Activated CD4-positive, alpha-beta T cell treated with anti-CD3 and anti-CD28 coated beads, Interleukin-2, amount 50 U/mL, for 4 hours (primary cell): Measurements from ENCODE around the gene C3orf52.

Experiments used
- DNase-seq, 2 experiments: peaks; one replicate each; pipeline ENCODE4 v3.0.0-alpha.2; 2020

The C3orf52 gene

GRCh38 chr3:112086875-112087524 lies 811 bp downstream of the C3orf52 start:
- DNase-seq: no peak

- DNase-seq: no peak
Measured at GRCh38 chr3:112087746-112088145, 1.6 kb downstream of the C3orf52 start.

- no peak for DNase-seq
Measured at GRCh38 chr3:112088944-112089343, 2.8 kb downstream of the C3orf52 start.

GRCh38 chr3:112089956-112090886 lies 4.0 kb downstream of the C3orf52 start:
- DNase-seq: no peak

GRCh38 chr3:112090887-112091586 lies 4.8 kb downstream of the C3orf52 start:
- no peak for DNase-seq

- DNase-seq: no peak
Measured at GRCh38 chr3:112092496-112093179, 6.4 kb downstream of the C3orf52 start.

GRCh38 chr3:112093180-112093522 lies 7.0 kb downstream of the C3orf52 start:
- no peak for DNase-seq

GRCh38 chr3:112095731-112096130 lies 9.5 kb downstream of the C3orf52 start:
- no peak for DNase-seq

- no peak for DNase-seq
Measured at GRCh38 chr3:112096176-112096575, 10.0 kb downstream of the C3orf52 start.

- no peak for DNase-seq
Measured at GRCh38 chr3:112097378-112097777, 11.2 kb downstream of the C3orf52 start.

- DNase-seq: no peak
Measured at GRCh38 chr3:112101916-112102315, 15.7 kb downstream of the C3orf52 start.

GRCh38 chr3:112104774-112105173 lies 18.6 kb downstream of the C3orf52 start:
- no peak for DNase-seq

GRCh38 chr3:112109322-112109721 lies 23.1 kb downstream of the C3orf52 start:
- no peak for DNase-seq

- DNase-seq: peak; percentile 49 to 62
Measured at GRCh38 chr3:112111785-112112402, 25.7 kb downstream of the C3orf52 start.

GRCh38 chr3:112114576-112115160 lies 28.5 kb downstream of the C3orf52 start:
- DNase-seq: no peak

GRCh38 chr3:112115161-112115739 lies 29.1 kb downstream of the C3orf52 start:
- no peak for DNase-seq

- DNase-seq: no peak
Measured at GRCh38 chr3:112115806-112116383, 29.7 kb downstream of the C3orf52 start.

- no peak for DNase-seq
Measured at GRCh38 chr3:112116748-112117186, 30.6 kb downstream of the C3orf52 start.

- DNase-seq: no peak
Measured at GRCh38 chr3:112117415-112117814, 31.2 kb downstream of the C3orf52 start.

- no peak for DNase-seq
Measured at GRCh38 chr3:112117841-112118571, 31.8 kb downstream of the C3orf52 start.
